NCI-H526 treated with DMSO at 0.1 percent for 48 hours (cell line): Measurements from ENCODE around the gene NMU.
"Not testable (repeated sequence)": the region's sequence is repeated elsewhere in the genome, so short reads cannot be mapped to it uniquely, and the experiment has no call there.

Experiments
- DNase-seq: peaks from one replicate; lab custom pipeline; 2025; lab: John Stamatoyannopoulos, UW

NMU gene

DNA sequence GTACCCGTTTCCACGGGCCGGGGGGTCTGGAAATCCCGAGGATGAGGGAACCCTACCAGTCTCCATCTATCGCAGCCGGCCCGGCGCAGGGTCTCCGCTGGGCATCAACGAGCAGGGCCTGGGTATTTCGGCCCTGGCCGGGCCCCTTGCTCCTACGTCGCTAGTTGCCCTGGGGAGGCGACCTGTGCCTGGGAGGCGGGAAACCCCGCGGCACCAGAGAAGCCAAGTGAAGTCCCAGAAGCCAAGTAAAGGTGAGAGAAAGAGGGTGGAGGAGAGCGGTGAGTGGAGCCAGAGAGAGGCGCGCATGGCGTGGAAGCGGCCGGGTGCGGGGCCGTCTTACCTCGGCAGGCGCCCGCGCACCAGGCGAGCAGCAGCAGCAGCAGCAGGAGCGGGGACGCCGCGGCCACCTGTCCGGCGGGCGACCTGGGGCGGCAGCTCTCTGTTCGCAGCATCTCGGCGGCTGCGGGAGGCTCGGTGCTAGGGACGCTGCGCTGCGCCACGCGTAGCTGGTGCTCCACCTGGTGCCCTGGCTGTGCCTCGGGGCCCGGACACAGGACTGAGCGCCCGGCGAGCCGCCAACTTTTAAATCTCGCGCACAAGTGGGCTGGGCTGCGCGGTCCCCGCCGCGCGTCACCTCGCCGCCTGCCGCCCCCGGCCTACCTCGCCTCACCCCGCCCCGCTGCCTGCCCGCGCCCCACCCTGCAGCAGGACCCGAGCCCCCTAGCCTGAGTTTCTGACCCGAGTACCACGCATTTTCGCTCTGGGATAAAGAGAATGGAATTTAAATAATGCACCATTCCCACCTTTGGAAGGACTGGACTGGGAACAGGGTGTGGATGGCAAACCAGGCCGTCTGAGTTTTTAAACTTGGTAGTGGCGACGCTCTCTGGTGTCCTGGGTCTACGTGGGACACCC is at the start of gene NMU:
Gene NMU (minus strand): TSS at position 558 of the 915 bp plus-strand sequence. CDS start 106 bp downstream, at position 452.
- DNase-seq = peak; percentile 81

DNA sequence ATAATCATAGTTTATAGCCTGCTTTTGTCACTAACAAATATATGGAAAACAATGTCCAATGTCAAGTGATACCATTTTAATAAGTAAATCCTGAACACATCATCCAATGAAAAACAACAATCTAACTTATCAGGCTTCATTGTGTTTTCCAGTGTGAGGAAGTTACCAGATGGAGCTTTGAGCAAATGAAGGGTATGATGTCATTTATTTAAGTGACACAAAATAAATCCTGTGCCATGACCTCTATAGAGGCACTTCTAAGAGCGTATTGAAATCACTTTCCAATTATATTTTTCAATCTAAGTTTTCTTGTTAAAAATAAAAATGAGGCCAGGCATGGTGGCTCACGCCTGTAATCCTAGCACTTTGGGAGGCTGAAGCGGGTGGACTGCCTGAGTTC is 48.2 kb upstream of the NMU start:
- no peak for DNase-seq

- DNase-seq = not testable (repeated sequence)
Observed at GRCh38 chr4:55682797-55683196, 46.7 kb upstream of the NMU start.

GRCh38 chr4:55682295-55682694 is 46.2 kb upstream of the NMU start:
- DNase-seq = no peak

DNA sequence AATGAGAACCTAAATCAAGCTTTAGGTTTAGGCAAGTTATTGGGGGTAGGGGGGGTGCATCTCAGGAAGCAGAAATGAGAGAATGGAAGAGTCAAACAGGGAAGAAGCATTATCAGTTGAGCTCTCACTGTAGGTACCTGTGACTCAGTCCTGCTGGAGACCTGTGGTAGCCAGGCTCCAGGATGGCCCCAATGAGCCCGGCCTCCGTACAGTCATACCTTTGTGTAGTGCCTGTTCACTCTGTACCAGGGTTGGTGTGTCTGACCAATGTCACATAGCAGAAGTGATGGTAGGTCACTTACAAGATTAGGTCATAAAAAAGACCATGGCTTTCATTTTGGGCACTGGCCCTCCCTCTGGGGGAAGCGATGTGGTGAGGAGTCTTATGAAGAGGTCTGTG is 45.3 kb upstream of the NMU start:
- no peak for DNase-seq

GRCh38 chr4:55675196-55675793 is 39.2 kb upstream of the NMU start:
- peak; percentile 79 for DNase-seq

DNA sequence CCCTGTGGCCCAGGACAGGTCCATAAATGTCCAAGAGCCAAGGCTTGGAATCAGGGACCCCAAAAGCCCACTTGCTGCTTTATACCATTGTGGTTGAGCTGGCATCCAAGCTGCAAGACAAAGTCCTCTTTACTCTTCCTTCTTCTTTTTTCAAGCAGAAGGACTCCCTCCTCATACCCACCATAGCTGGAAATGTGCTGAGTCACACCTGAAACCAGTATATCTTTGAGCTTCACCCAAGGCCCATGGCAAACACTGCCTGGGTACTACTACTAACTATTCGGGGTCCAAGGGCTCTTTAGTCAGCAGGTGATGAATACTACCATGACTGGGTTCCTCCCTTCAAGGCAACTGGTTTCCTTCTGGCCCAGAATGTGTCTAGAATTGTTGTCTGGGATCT is 37.3 kb upstream of the NMU start:
- DNase-seq = no peak

- DNase-seq = no peak
Observed at GRCh38 chr4:55671667-55672066, 35.6 kb upstream of the NMU start.

DNA sequence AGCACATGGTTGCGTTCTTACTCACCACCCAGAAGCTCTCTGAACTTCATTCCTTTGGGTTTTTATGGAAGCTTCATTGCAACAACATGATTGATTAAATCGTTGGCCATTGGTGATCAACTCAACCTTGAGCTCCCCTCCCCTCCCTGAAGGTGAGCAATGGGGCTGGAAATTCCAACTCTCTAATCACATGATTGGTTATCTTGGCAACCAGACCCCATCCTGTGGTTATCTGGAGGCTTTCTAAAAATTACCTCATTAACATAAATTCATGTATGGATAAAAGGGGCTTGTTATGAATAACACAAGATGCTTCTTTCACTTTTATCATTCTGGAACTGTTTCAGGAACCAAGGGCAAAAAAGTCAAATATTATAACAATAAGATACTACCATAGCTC is 34.6 kb upstream of the NMU start:
- DNase-seq = no peak

GRCh38 chr4:55668449-55668848 is 32.4 kb upstream of the NMU start:
- DNase-seq = no peak

- no peak for DNase-seq
Observed at GRCh38 chr4:55666535-55666934, 30.4 kb upstream of the NMU start.

- no peak for DNase-seq
Observed at GRCh38 chr4:55663145-55663544, 27.0 kb upstream of the NMU start.

DNA sequence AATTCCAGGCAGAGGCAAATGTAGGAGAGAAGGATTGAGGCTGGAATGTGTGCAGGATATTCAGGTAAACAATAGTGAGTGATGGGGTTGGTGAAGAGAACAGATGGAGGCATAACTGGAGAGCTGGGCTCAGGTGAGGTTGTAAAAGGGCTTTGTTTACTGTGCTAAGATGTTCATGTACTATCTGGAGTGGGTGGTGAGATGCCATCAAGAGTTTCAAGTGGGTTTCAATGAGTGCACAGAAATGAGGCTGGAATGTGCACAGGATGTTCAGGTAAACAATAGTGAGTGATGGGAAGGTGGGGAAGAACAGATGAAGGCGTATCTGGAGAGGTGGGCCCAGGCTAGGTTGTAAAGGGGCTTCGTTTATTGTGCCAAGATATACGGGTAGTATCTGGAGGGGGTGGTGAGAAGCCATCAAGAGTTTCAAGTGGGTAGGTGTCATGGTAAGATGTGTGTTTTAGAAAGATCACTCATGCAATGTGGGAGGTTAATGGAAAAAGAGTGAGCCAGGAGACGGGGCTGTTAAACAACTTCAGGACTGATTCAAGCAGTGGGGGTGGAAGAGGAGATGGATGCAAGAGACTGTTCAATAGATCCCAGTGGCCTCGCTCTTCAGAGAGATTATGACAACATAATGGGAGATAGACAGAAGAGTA is 25.4 kb upstream of the NMU start:
- DNase-seq = no peak

DNA sequence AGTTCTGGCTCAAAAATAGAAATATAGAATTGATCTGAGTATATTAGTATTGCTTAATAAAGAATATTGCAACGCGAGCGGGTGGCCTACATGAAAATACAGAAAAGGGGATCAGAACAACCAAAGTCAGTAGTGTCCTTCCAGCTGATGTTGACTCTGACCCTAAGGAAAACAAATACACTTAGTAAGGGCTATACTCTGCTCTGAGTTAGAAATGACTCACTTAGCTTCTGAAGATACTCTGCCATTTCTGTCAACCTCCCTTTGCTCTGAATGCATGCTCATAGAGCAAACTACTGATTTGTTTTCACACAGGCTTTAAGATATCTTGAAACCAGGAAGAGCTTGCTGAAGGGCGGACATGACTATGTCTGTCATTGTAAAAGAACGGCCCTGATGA is 22.6 kb upstream of the NMU start:
- DNase-seq = no peak

DNA sequence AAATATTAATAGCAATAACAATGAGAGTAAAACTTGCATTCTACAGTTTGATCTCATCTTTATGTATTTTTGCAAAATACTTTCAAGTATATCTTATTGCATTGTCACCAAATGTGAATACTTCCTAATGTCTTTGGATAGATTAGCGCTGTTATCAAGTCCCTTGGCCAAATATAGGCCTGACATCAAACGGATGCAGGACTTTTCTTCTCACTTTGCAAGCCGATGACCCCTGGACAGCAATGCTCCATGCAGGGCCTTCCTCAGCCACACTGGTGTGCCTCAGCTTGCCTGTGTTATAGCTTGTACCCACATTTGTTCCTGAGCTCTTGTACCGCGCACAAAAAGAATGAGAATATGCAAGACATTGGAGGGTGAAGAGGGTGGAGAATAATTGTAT is 18.0 kb upstream of the NMU start:
- DNase-seq = no peak

DNA sequence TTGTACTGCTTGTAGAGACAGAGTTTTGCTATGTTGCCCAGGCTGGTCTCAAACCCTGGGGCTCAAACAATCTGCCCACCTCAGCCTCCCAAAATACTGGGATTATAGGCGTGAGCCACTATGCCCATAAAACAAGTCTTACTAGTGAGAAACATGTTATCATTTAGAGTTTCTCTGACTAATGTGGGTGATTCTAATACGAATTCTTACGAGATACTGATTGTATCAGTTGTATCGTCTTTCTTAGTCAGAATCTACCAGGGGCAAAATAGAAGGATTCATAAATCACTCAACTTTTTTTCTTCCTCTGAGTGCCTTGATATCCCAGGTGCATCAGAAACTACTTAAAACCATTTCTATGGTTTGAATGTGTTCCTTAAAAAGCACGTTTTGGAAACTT is 14.4 kb upstream of the NMU start:
- DNase-seq = no peak

DNA sequence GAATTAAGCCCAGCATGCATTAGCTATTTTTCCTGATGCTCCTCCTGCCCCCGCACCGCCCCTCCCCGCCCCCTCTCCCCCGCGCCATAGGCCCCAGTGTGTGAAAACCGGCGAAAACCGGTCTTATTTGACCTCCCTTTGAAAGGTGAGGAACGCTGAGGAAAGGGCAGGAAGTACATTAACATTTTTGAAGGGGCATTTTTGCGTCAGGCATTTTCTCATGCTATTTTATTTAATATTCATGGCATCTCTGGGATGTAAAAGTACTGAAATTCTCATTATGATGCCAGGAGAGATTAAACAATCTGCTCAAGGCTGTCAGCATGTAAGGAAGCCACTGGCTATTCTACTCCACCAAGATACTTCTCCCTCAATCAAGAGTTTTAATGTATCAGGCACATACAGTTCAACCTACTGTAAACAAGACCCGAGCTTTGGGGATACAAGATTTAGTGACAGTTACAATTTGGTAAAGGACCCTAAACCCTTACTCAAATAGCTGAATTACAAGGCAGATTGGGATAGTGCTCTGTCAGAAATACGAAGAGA is 1.2 kb upstream of the NMU start:
- peak; percentile 63 for DNase-seq

DNA sequence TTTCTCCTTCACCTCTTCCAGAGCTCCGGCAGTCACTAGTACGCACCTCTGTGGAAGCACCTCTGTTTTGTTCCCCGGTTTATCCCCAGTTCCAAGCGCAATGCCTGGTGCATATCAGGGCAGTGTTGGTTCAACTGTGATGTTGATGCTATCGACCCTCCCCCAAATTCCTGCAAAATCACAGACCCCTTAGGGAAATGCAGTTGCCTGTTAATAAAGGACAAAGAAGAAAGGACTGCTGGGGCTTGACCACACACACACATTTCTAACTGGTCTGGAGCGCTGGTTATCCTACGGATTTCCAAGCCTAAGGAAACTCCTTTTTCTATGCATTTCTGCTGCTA is 530 bp upstream of the NMU start:
- peak; percentile 76 for DNase-seq

DNA sequence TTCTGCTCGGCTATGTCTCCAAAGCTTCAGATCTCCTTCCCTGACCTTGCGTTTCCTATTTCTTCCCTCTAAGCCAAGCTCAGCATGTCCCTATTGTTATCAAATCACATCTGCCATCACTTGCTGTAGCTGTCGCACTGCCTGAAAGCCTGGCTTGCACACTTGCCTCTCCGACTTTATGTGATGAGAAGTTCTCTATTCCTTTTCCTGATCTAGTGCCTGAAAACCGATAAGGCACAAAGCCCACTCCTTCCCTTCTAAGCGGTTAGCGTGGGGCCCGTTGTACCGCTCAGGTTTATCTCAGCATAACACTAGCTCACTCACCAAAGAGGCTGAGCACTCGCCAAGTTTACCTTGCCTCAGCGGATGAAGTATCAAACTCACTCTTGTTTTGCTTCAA is 816 bp downstream of the NMU start:
- no peak for DNase-seq

DNA sequence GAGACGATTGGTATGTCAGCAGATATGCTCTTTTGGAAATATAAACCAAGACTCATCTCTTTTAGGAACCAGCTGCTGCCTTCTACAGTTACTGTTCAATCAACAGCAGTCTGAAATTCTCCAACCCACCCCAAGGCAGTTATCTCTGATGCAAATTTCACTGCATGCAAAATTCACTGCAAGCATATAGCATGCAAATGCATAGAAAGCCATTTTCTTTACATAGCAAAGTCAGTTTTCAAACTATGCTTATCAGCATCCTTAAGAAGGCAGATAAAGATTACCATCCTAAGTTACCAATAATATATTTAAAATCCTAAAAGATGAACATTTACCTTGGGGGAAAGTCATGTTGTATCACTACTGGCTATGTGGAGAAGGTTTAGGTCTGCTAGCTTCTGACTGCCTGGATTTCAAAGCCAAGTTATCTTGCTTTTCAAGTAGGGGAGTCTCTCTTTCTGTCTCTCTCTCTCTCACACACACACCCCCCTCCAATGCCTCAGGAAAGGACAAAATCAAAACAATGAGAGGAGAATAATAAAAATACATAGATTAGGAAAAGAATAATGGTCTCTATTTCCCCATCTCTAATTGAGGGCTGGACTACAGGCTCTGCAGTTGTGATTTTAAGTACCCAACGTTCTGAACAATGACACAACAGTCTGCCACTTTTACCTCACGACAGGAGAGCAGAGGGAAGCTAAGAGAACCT is 1.5 kb downstream of the NMU start:
- DNase-seq = peak; percentile 95

- peak; percentile 76 for DNase-seq
Observed at GRCh38 chr4:55633903-55634302, 2.2 kb downstream of the NMU start.

- no peak for DNase-seq
Observed at GRCh38 chr4:55625835-55626234, 10.3 kb downstream of the NMU start.
